ENCODE results near the gene SKIL.

SKIL gene

DNA sequence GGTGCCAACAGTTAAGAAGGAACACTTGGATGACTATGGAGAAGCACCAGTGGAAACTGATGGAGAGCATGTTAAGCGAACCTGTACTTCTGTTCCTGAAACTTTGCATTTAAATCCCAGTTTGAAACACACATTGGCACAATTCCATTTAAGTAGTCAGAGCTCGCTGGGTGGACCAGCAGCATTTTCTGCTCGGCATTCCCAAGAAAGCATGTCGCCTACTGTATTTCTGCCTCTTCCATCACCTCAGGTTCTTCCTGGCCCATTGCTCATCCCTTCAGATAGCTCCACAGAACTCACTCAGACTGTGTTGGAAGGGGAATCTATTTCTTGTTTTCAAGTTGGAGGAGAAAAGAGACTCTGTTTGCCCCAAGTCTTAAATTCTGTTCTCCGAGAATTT is 3.0 kb downstream of the SKIL start:
- Histone ChIP-seq H3K27ac (ENCODE audit: poor library complexity, severe bottlenecking) (no peak overlapping the region), H3K4me3 (ENCODE audit: severe bottlenecking) (no peak overlapping the region)

DNA sequence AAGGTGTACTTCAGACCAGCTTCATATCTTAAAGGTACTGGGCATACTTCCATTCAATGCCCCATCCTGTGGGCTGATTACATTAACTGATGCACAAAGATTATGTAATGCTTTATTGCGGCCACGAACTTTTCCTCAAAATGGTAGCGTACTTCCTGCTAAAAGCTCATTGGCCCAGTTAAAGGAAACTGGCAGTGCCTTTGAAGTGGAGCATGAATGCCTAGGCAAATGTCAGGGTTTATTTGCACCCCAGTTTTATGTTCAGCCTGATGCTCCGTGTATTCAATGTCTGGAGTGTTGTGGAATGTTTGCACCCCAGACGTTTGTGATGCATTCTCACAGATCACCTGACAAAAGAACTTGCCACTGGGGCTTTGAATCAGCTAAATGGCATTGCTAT is 3.4 kb downstream of the SKIL start:
- ATAC-seq (ENCODE audit: low read depth) (no peak), DNase-seq (ENCODE audit: low spot score) (no peak)
- TF ChIP-seq, protein P1, sequence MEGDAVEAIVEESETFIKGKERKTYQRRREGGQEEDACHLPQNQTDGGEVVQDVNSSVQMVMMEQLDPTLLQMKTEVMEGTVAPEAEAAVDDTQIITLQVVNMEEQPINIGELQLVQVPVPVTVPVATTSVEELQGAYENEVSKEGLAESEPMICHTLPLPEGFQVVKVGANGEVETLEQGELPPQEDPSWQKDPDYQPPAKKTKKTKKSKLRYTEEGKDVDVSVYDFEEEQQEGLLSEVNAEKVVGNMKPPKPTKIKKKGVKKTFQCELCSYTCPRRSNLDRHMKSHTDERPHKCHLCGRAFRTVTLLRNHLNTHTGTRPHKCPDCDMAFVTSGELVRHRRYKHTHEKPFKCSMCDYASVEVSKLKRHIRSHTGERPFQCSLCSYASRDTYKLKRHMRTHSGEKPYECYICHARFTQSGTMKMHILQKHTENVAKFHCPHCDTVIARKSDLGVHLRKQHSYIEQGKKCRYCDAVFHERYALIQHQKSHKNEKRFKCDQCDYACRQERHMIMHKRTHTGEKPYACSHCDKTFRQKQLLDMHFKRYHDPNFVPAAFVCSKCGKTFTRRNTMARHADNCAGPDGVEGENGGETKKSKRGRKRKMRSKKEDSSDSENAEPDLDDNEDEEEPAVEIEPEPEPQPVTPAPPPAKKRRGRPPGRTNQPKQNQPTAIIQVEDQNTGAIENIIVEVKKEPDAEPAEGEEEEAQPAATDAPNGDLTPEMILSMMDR (IDR thresholded peaks at IDR 0.05; ENCODE audit: poor library complexity, severe bottlenecking), result no peak
- no peaks in the 10 kb centered on the region for H3K27me3 ChIP-seq (ENCODE audit: insufficient read depth, poor library complexity, severe bottlenecking)
- H3K4me1 ChIP-seq (ENCODE audit: insufficient read depth, poor library complexity, severe bottlenecking), result peaks cover 31% of the 10 kb centered on the region
- H3K27ac ChIP-seq (ENCODE audit: poor library complexity, severe bottlenecking), result no peak overlapping the region
- H3K4me3 ChIP-seq (ENCODE audit: severe bottlenecking), result no peak overlapping the region
- H3K36me3 ChIP-seq (ENCODE audit: low read depth), result peaks cover 63% of the 10 kb centered on the region
- H3K9me3 ChIP-seq (ENCODE audit: severe bottlenecking), result no peaks in the 10 kb centered on the region

More for the DNA sequence above, 3.0 kb downstream of the SKIL start:
- TF ChIP-seq, protein P1 (IDR thresholded peaks at IDR 0.05; ENCODE audit: poor library complexity, severe bottlenecking), result no peak
- Histone ChIP-seq H3K36me3 (ENCODE audit: low read depth) (peaks cover 58% of the 10 kb centered on the region), H3K9me3 (ENCODE audit: severe bottlenecking) (no peaks in the 10 kb centered on the region), H3K4me1 (ENCODE audit: insufficient read depth, poor library complexity, severe bottlenecking) (peaks cover 35% of the 10 kb centered on the region), H3K27me3 (ENCODE audit: insufficient read depth, poor library complexity, severe bottlenecking) (no peaks in the 10 kb centered on the region)
- no peak for ATAC-seq (ENCODE audit: low read depth)
- no peak for DNase-seq (ENCODE audit: low spot score)

DNA sequence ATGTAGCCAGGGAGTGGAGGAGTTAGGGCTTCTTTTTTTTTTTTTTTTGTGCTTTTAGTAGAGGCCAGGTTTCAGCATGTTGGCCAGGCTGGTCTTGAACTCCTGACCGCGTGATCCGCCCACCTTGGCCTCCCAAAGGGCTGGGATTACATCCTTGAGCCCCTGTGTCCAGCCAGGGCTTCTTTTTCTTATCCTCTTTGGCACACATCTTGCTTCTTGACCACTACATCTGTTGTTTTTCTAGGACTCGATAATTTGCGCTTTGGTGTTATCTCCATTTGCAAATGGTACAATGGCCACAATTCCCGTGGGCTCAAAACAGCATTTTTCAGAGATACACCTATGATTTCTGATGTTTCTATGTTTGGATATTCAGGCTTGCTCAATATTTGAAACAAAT is 4.2 kb downstream of the SKIL start:
- no peaks in the 10 kb centered on the region for H3K27me3 ChIP-seq (ENCODE audit: insufficient read depth, poor library complexity, severe bottlenecking)
- TF ChIP-seq, protein P1 (IDR thresholded peaks at IDR 0.05; ENCODE audit: poor library complexity, severe bottlenecking), result no peak
- no peak overlapping the region for H3K27ac ChIP-seq (ENCODE audit: poor library complexity, severe bottlenecking)
- ATAC-seq (ENCODE audit: low read depth) (no peak), DNase-seq (ENCODE audit: low spot score) (no peak)
- H3K9me3 ChIP-seq (ENCODE audit: severe bottlenecking), result no peaks in the 10 kb centered on the region
- H3K4me1 ChIP-seq (ENCODE audit: insufficient read depth, poor library complexity, severe bottlenecking), result peaks cover 31% of the 10 kb centered on the region
- no peak overlapping the region for H3K4me3 ChIP-seq (ENCODE audit: severe bottlenecking)
- H3K36me3 ChIP-seq (ENCODE audit: low read depth), result peaks cover 71% of the 10 kb centered on the region

DNA sequence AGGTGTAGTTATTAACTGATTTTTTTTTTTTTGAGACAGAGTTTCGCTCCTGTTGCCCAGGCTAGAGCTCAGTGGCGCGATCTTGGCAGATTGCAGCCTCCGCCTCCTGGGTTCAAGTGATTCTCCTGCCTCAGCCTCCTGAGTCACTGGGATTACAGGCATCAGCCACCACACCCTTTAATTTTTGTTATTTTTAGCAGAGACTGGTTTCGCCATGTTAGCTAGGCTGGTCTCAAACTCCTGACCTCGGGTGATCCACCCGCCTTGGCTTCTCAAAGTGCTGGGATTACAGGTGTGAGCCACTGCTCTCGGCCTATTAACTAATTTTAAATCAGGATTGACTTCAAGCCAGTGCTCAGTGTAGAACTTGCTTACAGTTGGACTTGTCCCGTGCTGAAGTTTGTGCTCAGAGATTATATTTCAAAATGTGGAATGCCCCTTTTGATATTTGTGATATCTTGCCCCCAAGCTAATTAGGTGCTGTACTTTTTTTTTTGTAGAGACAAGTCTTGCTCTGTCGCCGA is 6.0 kb downstream of the SKIL start:
- Histone ChIP-seq H3K4me1 (ENCODE audit: insufficient read depth, poor library complexity, severe bottlenecking) (peaks cover 35% of the 10 kb centered on the region), H3K9me3 (ENCODE audit: severe bottlenecking) (peaks cover 3% of the 10 kb centered on the region), H3K27me3 (ENCODE audit: insufficient read depth, poor library complexity, severe bottlenecking) (no peaks in the 10 kb centered on the region), H3K4me3 (ENCODE audit: severe bottlenecking) (no peak overlapping the region), H3K36me3 (ENCODE audit: low read depth) (peaks cover 85% of the 10 kb centered on the region), H3K27ac (ENCODE audit: poor library complexity, severe bottlenecking) (no peak overlapping the region)
- no peak for ATAC-seq (ENCODE audit: low read depth)
- no peak for DNase-seq (ENCODE audit: low spot score)
- TF ChIP-seq, protein P1 (IDR thresholded peaks at IDR 0.05; ENCODE audit: poor library complexity, severe bottlenecking), result no peak

DNA sequence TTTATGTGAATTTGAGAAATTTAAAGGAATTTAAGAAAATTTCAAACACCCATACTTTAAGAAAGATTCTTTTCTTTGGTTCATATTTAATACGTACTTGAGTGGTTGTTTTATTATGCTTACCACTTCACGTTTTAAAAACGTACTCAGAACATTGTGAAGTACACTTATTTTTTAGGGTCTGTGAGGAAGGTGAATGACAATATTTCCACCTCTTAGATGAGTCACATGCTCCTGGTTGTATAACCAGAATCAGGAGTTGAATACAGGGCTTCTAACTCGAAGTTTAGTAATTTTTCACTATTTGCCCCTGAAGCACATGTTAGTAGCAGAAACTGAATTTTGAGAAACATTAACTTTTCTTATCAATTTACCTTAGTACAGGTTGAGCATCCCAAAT is 7.5 kb downstream of the SKIL start:
- no peak overlapping the region for H3K4me3 ChIP-seq (ENCODE audit: severe bottlenecking)
- peaks cover 3% of the 10 kb centered on the region for H3K9me3 ChIP-seq (ENCODE audit: severe bottlenecking)
- no peak for DNase-seq (ENCODE audit: low spot score)
- H3K4me1 ChIP-seq (ENCODE audit: insufficient read depth, poor library complexity, severe bottlenecking), result peaks cover 26% of the 10 kb centered on the region
- ATAC-seq (ENCODE audit: low read depth), result no peak
- H3K27me3 ChIP-seq (ENCODE audit: insufficient read depth, poor library complexity, severe bottlenecking), result no peaks in the 10 kb centered on the region
- TF ChIP-seq, protein P1 (IDR thresholded peaks at IDR 0.05; ENCODE audit: poor library complexity, severe bottlenecking), result no peak
- H3K27ac ChIP-seq (ENCODE audit: poor library complexity, severe bottlenecking), result no peak overlapping the region
- peaks cover 87% of the 10 kb centered on the region for H3K36me3 ChIP-seq (ENCODE audit: low read depth)

Data from RWPE2 (cell line).